HG03159 (cell line): ENCODE results near the gene CD3G.
A peak's percentile ranks its signal among the peaks of the same experiment; 100 is the strongest.
"Not testable (repeated sequence)": the region's sequence is repeated elsewhere in the genome, so short reads cannot be mapped to it uniquely, and the experiment has no call there.

Source experiments
- ATAC-seq: cut with Tn5 transposase; IDR thresholded peaks from one replicate; pipeline ENCODE4 v1.9.1; 2021; ENCODE audit warnings: mild to moderate bottlenecking, moderate library complexity; ENCODE audit not compliant: unreplicated experiment

The CD3G gene

GRCh38 chr11:118374729-118375128 is 30.6 kb downstream of the CD3G start:
- ATAC-seq, result no peak

GRCh38 chr11:118375978-118376377 is 31.8 kb downstream of the CD3G start:
- ATAC-seq, result no peak

GRCh38 chr11:118379497-118379896 is 35.4 kb downstream of the CD3G start:
- ATAC-seq, result no peak

- ATAC-seq, result no peak
Measured at GRCh38 chr11:118380571-118380970, 36.4 kb downstream of the CD3G start.

GRCh38 chr11:118382954-118383353 is 38.8 kb downstream of the CD3G start:
- ATAC-seq, result no peak

GRCh38 chr11:118383657-118384056 is 39.5 kb downstream of the CD3G start:
- ATAC-seq, result no peak

- ATAC-seq, result no peak
Measured at GRCh38 chr11:118396097-118396501, 52.0 kb downstream of the CD3G start.

GRCh38 chr11:118397448-118397847 is 53.3 kb downstream of the CD3G start:
- no peak for ATAC-seq

GRCh38 chr11:118398791-118399559 is 54.8 kb downstream of the CD3G start:
- peak; percentile 43 for ATAC-seq

- ATAC-seq, result peak; percentile 62
Measured at GRCh38 chr11:118401151-118401879, 57.2 kb downstream of the CD3G start, which contains the start of gene ATP5MG. ATP5MG (plus strand) TSS chr11:118401606; CDS start chr11:118401666, 60 bp downstream.

- ATAC-seq, result peak; percentile 7
Measured at GRCh38 chr11:118401880-118402590, 57.9 kb downstream of the CD3G start.

GRCh38 chr11:118402594-118402993 is 58.5 kb downstream of the CD3G start:
- not testable (repeated sequence) for ATAC-seq
